ENCODE results near the gene H1-8. TPM values are rescaled to one million over a fixed set of nuclear protein-coding genes. Genes with fewer than 3 reads are reported as not detected.
A peak's percentile ranks its signal among the peaks of the same experiment; 100 is the strongest.

H1-8 gene
- total RNA-seq, 1 experiment from 2014 or later = not detected

DNA sequence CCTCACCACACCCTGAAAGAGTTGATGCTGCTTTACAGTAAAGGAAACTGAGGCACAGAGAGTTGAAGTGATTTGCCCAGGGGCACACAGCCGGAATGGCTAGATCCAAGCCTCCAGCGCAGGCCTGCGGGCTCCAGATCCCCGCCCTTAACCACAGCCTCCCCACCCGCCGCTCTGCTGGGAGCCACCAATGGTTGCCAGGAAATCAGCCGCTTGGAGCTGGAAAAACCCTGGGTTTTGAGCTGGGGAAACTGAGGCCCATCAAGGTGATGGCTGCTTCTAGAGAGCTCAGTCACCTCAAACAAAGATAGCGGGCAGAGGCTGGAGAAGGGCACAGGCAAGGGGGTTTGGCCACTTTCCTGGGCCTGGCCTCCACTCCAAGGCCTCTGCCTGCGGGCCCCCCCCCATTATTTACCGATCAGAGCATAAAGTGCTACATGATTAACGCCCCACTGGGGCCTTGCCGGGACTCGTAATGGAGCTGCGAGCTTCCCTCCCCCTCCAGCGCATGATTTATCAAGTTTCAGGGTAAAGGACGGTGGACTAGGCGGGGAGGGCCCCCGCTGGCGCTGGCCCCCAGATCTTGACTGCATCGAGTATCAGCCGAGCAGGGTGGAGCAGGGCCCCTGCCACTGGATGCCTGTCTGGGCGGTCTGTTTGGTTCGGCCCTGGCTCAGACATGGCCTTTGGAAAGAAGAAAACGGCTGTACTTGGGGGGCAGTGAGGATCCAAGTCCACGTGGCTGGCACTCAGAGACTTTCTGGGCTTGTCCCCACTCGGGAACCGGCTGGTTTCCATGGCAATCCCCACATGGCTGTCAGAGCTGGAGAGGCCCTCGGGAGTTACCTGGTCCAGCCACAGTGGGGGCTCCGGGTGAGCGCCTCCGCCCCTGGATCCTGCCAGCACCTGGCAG is 54.4 kb downstream of the H1-8 start:
- no peak overlapping the region for H3K4ac ChIP-seq (ENCODE audit: low read depth, low read length)
- H3K56ac ChIP-seq (ENCODE audit: insufficient read length, low read depth, low read length) = no peak overlapping the region
- no peak for TF ChIP-seq CTCF (conservative IDR thresholded peaks at IDR 0.05)
- no peaks in the 10 kb centered on the region for H3K23me2 ChIP-seq (ENCODE audit: insufficient read length, low read depth, low read length, poor library complexity, severe bottlenecking)
- H3K27ac Mint-ChIP-seq = peak overlapping the region in 1 of 3 experiments; percentile 55; a peak in 1 of 7 replicates
- H2BK120ac ChIP-seq (ENCODE audit: low read depth, low read length, poor library complexity, severe bottlenecking) = no peak overlapping the region
- peaks cover 0 to 2% of the 10 kb centered on the region in 2 experiments; a peak in 1 of 5 replicates for H3K9me3 Mint-ChIP-seq
- peaks cover 4% of the 10 kb centered on the region; the same call in 1 of the 2 replicates for H3K4me1 ChIP-seq (ENCODE audit: insufficient read depth, low read length)
- no peak overlapping the region for H2BK5ac ChIP-seq (ENCODE audit: insufficient read length, low read length)
- no peak overlapping the region for H2BK15ac ChIP-seq (ENCODE audit: low read depth, low read length)
- H2BK20ac ChIP-seq (ENCODE audit: low read depth, low read length, poor library complexity, severe bottlenecking) = no peak overlapping the region
- H3K9ac ChIP-seq (ENCODE audit: extremely low read depth, insufficient read length, low read length) = no peak overlapping the region
- H3K27me3 Mint-ChIP-seq (ENCODE audit: low read depth) = no peaks in the 10 kb centered on the region
- no peak overlapping the region for H2AFZ ChIP-seq (ENCODE audit: low read length)
- H2BK12ac ChIP-seq (ENCODE audit: insufficient read length, low read depth, low read length) = no peak overlapping the region
- no peak overlapping the region for H4K8ac ChIP-seq (replicated peaks; ENCODE audit: insufficient read length, low read depth, low read length)
- no peak for DNase-seq
- H3K18ac ChIP-seq (ENCODE audit: insufficient read length, low read depth, low read length) = no peak overlapping the region
- H3T11ph ChIP-seq (ENCODE audit: low read length) = no peak overlapping the region
- no peaks in the 10 kb centered on the region for H3K27me3 ChIP-seq (ENCODE audit: insufficient read depth, low read length)
- H3K14ac ChIP-seq (ENCODE audit: insufficient read depth, low read length) = no peak overlapping the region
- no peaks in the 10 kb centered on the region for H3K9me3 ChIP-seq (ENCODE audit: control insufficient read depth, low read depth, low read length)
- no peak overlapping the region for H3K4me2 ChIP-seq (ENCODE audit: insufficient read depth, insufficient read length, low read length)
- H4K20me1 ChIP-seq (ENCODE audit: control insufficient read depth, insufficient read depth, insufficient read length) = no peaks in the 10 kb centered on the region
- H3K27ac ChIP-seq (ENCODE audit: insufficient read length, low read depth, low read length) = no peak overlapping the region
- peaks cover 0 to 1% (median 0%) of the 10 kb centered on the region in 3 experiments; a peak in 2 of 7 replicates for H3K36me3 Mint-ChIP-seq (ENCODE audit: insufficient read depth in 1 of 3, low read depth in 3 of 3)
- WGBS (ENCODE audit: extremely low coverage, insufficient read length, low lambda C conversion rate) = no CpG with 5 or more reads among the region's 31 CpGs
- H3K79me2 ChIP-seq (ENCODE audit: insufficient read depth, low read length) = peaks cover 3% of the 10 kb centered on the region; the same call in 1 of the 2 replicates
- no peak overlapping the region for H3K23ac ChIP-seq (ENCODE audit: insufficient read length, low read depth, low read length)
- no peak overlapping the region for H4K91ac ChIP-seq (ENCODE audit: insufficient read length, low read depth, low read length)
- H3K4me1 Mint-ChIP-seq = peaks cover 63 to 81% of the 10 kb centered on the region in 2 experiments
- no peak overlapping the region for H2AK5ac ChIP-seq (ENCODE audit: insufficient read length, low read length)
- no peaks in the 10 kb centered on the region for H3K79me1 ChIP-seq (ENCODE audit: insufficient read depth, low read depth, low read length, poor library complexity, severe bottlenecking)
- no peak overlapping the region for H3K4me3 Mint-ChIP-seq
- H4K5ac ChIP-seq (ENCODE audit: insufficient read length, low read depth, low read length) = no peak overlapping the region

Measured in H9 (cell line).